Adipose tissue (tissue), 3 donors: Measurements from ENCODE around the gene PKM. TPM values are rescaled to one million over a fixed set of nuclear protein-coding genes. Genes with fewer than 3 reads are reported as not detected.
"Not testable (repeated sequence)": the region's sequence is repeated elsewhere in the genome, so short reads cannot be mapped to it uniquely, and the experiment has no call there.

Source experiments
- H3K27ac ChIP-seq: one replicate; pipeline ENCODE4 v1.5.1; 2013; ENCODE audit warnings: low read depth, low read length
- WGBS, 3 donors: extraction: QIAGEN DNeasy Blood & Tissue Kit; methylation state at CpG; one replicate each; pipeline ENCODE4 v1.1.7; 2013; 5-methylcytosine and 5-hydroxymethylcytosine counted together
- polyA plus RNA-seq, 3 donors: library from polyadenylated mRNA; stranded (reverse); fragments of 200-250 nt; gene quantifications; one replicate each; pipeline ENCODE4 v1.2.3, GENCODE V29; 2013
- donor health status: healthy with polysubstance abuse.
- donor health status: Bipolar disorder and iron deficiency.
- donor health status: healthy.

Gene PKM
- polyA plus RNA-seq = 100 to 1,000 TPM; 126 to 249 (median 242) TPM

GRCh38 chr15:72231066-72231832, at the start of gene PKM:
Gene PKM (minus strand): TSS chr15:72231190. CDS start chr15:72219097, 12,093 bp downstream.
- 0 to 1% (median 0%) methylated on average over 64 to 67 of the region's 67 CpGs for WGBS, 3 donors

DNA sequence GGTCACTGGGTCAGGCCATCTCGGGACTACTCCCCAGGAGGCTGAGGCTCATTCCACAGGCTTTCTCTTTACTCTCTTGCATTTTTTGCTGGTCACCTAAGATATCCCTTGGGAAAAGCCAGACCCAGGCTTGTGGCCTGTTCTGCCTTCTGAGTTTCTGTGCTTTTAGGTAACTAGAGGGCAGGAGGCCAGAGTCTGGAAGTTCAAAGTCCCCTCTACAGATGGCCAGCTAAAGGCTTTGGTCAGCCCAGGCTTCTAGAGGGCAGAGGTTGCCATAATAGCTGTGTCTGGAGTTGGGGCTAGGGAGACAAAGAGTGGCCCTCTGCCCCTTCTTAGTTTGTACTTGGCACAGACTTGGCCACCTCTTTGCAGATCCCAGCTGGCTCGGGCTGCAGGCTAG, 49.8 kb upstream of the PKM start:
- H3K27ac ChIP-seq = no peak overlapping the region
- 65 to 75% (median 73%) methylated on average over 2 of the region's 2 CpGs for WGBS, 3 donors

More at GRCh38 chr15:72231066-72231832, at the start of gene PKM:
- H3K27ac ChIP-seq = peak within 1 kb of the TSS; percentile 76

DNA sequence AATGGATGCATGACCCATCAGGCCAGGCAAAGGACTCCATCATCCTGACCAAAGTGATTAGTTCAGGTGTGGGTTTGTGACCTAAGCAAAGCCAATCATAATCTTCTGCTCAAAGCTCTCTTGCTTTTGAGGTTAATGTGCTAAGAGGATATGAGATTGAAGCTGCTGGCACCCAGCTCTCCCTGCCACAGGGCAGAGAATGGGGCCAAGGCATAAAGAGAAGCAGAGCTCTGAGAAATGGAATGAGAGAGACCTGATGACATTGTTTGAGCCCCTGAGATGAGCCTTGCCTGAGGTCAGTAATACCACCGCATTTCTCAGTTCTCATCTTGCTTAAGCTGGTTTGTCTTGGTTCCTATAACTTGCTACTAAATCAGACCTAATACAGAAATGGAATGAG, 47.7 kb upstream of the PKM start:
- WGBS, 3 donors = 77 to 91% (median 84%) methylated on average over 1 of the region's 1 CpG
- H3K27ac ChIP-seq = no peak overlapping the region

DNA sequence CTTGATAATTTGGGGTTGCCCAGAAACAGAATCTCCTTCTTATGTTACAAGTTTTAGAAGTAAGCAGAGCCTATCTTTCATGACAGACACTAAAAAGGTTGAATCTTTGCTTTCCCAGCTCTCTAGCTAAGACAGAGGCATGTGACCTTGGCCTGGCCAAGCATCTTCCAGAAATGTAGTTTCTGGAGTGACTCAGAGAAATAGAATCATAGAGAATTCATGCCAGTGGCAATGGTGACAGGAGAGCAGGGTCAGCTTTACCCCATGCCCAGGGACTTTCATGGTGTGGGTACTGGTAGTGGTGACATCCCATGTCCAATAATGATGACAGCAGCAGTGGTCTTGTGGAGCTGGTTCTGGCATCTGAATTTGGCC, 45.3 kb upstream of the PKM start:
- no peak overlapping the region for H3K27ac ChIP-seq

GRCh38 chr15:72275635-72276325, 44.8 kb upstream of the PKM start:
- not testable (repeated sequence) for H3K27ac ChIP-seq

DNA sequence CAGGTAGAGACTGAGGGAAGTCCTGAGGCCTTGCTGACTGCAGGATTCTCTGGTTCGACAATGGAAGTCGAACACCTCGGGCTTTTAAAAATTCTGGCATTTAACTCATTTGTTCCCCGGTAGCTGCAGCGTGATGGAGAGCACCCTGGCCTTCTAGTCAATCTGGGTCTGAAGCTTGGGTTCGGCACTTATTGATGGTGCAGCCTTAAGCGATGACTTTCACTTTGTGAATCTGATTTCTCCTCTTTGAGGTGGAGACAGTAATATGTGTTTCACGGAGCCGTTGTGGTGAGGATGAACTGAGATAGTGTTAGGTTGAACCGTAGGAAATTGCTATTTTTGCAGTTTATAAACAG, 42.0 kb upstream of the PKM start:
- H3K27ac ChIP-seq = no peak overlapping the region
- WGBS, 3 donors = 45 to 51% (median 47%) methylated on average over 10 of the region's 10 CpGs

- H3K27ac ChIP-seq = peak within 1 kb of the TSS; percentile 39
- 0 to 1% (median 1%) methylated on average over 57 to 82 of the region's 82 CpGs for WGBS, 3 donors
Observed at GRCh38 chr15:72272213-72272996, 41.4 kb upstream of the PKM start, which contains the start of gene PARP6. Gene PARP6 (minus strand): TSS chr15:72272554. CDS start chr15:72267477, 5,077 bp downstream.

DNA sequence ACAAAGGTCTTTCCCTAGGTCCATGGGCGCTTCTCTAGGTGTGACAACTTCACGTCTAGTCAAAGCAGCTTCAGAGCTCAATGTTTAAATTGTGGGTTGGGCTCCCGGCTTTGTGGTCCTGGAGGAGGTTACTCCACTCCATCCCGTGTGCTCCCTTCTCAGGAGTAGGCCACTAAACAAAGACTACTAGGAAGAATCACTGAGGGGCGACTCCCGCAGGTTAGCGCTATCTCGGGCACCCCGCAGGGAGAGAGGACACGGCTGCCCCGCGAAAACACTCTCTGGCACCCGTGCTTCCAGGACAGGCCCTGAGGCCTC, 40.9 kb upstream of the PKM start:
- 2 to 6% (median 5%) methylated on average over 9 to 13 of the region's 13 CpGs for WGBS, 3 donors

GRCh38 chr15:72271221-72271620, 40.2 kb upstream of the PKM start:
- 74 to 86% (median 83%) methylated on average over 4 of the region's 4 CpGs for WGBS, 3 donors
- no peak overlapping the region for H3K27ac ChIP-seq

More for the DNA sequence above, 40.9 kb upstream of the PKM start:
- peak overlapping the region; percentile 39 for H3K27ac ChIP-seq

DNA sequence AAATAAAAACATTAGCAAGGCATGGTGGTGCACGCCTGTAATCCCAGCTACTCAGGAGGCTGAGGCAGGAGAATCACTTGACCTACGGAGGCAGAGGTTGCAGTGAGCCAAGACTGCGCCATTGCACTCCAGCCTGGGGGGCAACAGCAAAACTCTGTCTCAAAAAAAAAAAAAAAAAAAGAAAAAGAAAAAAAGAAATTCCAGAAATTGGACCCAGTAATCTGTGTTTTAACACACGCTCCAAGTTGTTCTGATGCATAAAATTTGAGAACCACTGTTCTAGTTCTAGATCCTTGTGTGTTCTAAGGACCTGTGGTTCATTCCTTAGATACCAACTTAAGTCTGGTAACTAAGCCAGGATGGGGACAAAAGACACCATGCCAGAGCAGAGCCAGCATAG, 38.7 kb upstream of the PKM start:
- 90 to 94% (median 91%) methylated on average over 4 of the region's 4 CpGs for WGBS, 3 donors
- no peak overlapping the region for H3K27ac ChIP-seq

DNA sequence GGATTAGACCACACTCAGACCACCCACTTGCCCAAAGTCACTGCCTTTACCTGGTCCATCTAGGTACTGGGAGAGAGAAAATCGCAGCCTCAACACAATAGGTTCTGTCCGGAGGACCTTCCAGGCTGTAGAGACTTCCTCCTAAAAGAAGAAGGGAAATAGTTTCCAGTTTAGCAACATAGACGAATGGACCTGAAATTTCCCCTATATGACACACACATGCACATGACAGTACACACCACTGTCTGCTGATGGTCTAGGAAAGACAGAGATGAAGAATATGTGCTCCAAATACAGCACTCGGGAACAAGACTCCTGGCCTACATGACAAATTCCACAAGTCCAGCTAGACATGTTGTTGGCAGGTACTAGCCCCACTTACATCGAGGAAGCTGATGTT, 34.0 kb upstream of the PKM start:
- 85 to 90% (median 89%) methylated on average over 5 of the region's 5 CpGs for WGBS, 3 donors
- no peak overlapping the region for H3K27ac ChIP-seq

GRCh38 chr15:72252663-72253299, 21.8 kb upstream of the PKM start:
- no peak overlapping the region for H3K27ac ChIP-seq

DNA sequence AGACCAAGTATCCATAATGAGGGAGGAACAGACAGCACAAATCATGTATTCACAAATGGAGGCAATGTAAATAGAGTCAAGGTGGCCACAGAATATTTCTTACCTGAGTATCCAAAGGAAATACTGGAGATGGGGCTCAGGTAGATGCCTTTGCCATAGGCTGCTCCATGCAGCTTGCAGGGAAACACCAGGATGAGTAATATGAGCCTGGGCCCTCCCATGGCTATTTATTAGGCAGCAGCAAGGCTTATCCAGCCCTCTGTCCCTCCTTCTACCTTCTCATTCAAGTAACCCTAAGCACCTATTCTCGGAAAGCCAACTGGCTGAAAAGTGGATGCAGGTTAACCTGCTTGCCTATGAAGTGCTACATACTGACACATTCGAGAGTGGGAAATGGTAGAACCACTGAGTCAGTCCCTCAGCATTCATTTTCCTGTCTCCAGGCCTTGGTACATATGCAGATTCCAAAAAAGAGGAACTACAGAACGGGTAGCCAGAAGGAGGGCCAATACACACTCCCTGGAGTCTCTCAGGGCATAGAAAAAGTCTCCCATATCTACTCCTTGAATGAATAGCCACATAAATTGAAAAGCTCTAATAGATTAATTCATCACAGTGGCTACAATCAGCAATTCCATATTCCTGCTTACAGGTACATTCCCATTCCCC, 18.3 kb upstream of the PKM start:
- 65 to 83% (median 72%) methylated on average over 3 of the region's 3 CpGs for WGBS, 3 donors
- no peak overlapping the region for H3K27ac ChIP-seq

More at GRCh38 chr15:72252663-72253299, 21.8 kb upstream of the PKM start:
- 85 to 97% (median 97%) methylated on average over 6 to 10 of the region's 10 CpGs for WGBS, 3 donors

GRCh38 chr15:72248514-72248913, 17.5 kb upstream of the PKM start:
- no peak overlapping the region for H3K27ac ChIP-seq
- 97 to 100% (median 98%) methylated on average over 1 of the region's 1 CpG for WGBS, 3 donors

- H3K27ac ChIP-seq = no peak overlapping the region
- 57 to 78% (median 62%) methylated on average over 2 of the region's 2 CpGs for WGBS, 3 donors
Observed at GRCh38 chr15:72242775-72243370, 11.9 kb upstream of the PKM start.

DNA sequence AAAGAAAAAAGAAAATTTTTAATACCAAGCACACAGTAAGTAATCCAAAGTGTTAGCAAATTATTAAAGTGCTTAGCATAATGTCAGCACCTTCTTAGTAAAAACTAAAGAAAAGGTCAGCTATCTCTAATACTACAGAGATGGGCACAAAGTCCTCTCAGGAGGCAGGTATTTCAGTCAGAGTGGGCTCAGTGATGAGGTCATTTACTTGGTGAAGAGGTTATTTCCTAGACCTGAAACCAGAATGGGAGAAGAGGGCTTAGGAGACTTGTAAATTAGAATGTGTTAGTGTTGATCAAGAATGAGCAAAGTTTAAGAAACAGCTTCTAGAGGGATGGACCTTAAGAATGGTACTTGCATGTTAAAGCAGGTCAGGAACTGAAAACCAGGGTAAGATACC, 8.7 kb upstream of the PKM start:
- no peak overlapping the region for H3K27ac ChIP-seq

DNA sequence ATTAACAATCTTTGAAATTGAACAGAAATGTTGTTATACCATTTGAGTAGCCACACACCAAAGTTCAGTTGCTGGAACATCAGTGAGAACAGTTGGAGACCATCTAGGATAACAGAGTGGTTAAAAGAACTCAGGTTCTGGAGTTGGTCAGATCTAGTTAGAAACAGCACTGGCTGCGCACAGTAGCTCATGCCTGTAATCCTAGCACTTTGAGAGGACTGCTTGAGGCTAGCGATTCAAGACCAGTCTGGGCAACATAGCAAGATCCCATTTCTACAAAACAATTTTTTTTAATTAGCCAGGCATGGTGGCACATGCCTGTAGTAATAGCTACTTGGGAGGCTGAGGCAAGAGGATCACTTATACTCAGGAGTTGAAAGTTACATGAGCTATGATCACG, 7.6 kb upstream of the PKM start:
- 96 to 99% (median 97%) methylated on average over 3 of the region's 3 CpGs for WGBS, 3 donors

DNA sequence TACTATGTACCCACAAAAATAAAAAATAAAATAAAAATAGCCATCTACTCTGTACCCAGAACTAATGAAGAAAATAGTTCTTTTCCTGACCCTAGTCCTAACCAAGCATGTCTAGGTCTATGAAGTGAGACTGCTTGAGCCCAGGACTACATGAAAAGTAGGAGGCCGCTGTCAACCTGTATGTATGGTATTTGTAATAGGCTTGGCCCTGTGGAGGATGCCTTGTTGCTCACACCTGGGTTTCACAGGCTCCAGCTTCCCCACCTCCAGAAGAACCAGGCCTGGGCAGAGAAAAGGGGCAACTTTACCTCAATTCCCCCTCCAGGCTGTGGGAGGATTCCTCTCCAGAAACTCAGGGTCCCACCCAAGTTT, 6.8 kb upstream of the PKM start:
- whole genome bisulfite sequencing, 3 donors = 98 to 100% (median 100%) methylated on average over 1 of the region's 1 CpG
- no peak overlapping the region for H3K27ac ChIP-seq

More for the DNA sequence above, 7.6 kb upstream of the PKM start:
- H3K27ac ChIP-seq = no peak overlapping the region
